ENCODE data around the gene SLC31A1.

The SLC31A1 gene

GRCh38 chr9:113306566-113306965, 85.2 kb downstream of the SLC31A1 start:
- H4K20me1 ChIP-seq (ENCODE audit: insufficient read depth, low read length): no peaks in the 10 kb centered on the region
- H3K9ac ChIP-seq (ENCODE audit: low read length): no peak overlapping the region
- H3K27me3 ChIP-seq (ENCODE audit: low read depth, low read length): no peaks in the 10 kb centered on the region; the same call in 1 of the 2 replicates
- H3K4me3 ChIP-seq (ENCODE audit: low read length): no peak overlapping the region
- no peak for TF ChIP-seq EZH2phosphoT487 (IDR thresholded peaks at IDR 0.05; ENCODE audit: low read depth)
- TF ChIP-seq, protein P1, sequence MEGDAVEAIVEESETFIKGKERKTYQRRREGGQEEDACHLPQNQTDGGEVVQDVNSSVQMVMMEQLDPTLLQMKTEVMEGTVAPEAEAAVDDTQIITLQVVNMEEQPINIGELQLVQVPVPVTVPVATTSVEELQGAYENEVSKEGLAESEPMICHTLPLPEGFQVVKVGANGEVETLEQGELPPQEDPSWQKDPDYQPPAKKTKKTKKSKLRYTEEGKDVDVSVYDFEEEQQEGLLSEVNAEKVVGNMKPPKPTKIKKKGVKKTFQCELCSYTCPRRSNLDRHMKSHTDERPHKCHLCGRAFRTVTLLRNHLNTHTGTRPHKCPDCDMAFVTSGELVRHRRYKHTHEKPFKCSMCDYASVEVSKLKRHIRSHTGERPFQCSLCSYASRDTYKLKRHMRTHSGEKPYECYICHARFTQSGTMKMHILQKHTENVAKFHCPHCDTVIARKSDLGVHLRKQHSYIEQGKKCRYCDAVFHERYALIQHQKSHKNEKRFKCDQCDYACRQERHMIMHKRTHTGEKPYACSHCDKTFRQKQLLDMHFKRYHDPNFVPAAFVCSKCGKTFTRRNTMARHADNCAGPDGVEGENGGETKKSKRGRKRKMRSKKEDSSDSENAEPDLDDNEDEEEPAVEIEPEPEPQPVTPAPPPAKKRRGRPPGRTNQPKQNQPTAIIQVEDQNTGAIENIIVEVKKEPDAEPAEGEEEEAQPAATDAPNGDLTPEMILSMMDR (IDR thresholded peaks at IDR 0.05; ENCODE audit: low read depth, low read length): no peak
- no peaks in the 10 kb centered on the region for H3K36me3 ChIP-seq (replicated peaks; ENCODE audit: low read depth, low read length)
- H3K9me3 ChIP-seq (ENCODE audit: insufficient read depth, low read length): no peaks in the 10 kb centered on the region
- H3K4me1 ChIP-seq (ENCODE audit: low read length): no peaks in the 10 kb centered on the region
- no peak overlapping the region for H3K27ac ChIP-seq (ENCODE audit: low read length)
- no peak overlapping the region for H3K4me2 ChIP-seq (ENCODE audit: low read length)
- no peak overlapping the region for H2AFZ ChIP-seq (ENCODE audit: low read depth, low read length)
- H3K79me2 ChIP-seq (ENCODE audit: low read length): no peaks in the 10 kb centered on the region

- H3K27me3 ChIP-seq (ENCODE audit: low read depth, low read length): no peaks in the 10 kb centered on the region; the same call in 1 of the 2 replicates
- no peak overlapping the region for H3K4me3 ChIP-seq (ENCODE audit: low read length)
- H2AFZ ChIP-seq (ENCODE audit: low read depth, low read length): no peak overlapping the region
- no peaks in the 10 kb centered on the region for H3K4me1 ChIP-seq (ENCODE audit: low read length)
- H3K79me2 ChIP-seq (ENCODE audit: low read length): no peaks in the 10 kb centered on the region
- TF ChIP-seq, protein P1 (IDR thresholded peaks at IDR 0.05; ENCODE audit: low read depth, low read length): no peak
- TF ChIP-seq EZH2phosphoT487 (IDR thresholded peaks at IDR 0.05; ENCODE audit: low read depth): no peak
- no peak overlapping the region for H3K9ac ChIP-seq (ENCODE audit: low read length)
- H3K4me2 ChIP-seq (ENCODE audit: low read length): no peak overlapping the region
- H3K9me3 ChIP-seq (ENCODE audit: insufficient read depth, low read length): no peaks in the 10 kb centered on the region
- no peaks in the 10 kb centered on the region for H3K36me3 ChIP-seq (replicated peaks; ENCODE audit: low read depth, low read length)
- no peak overlapping the region for H3K27ac ChIP-seq (ENCODE audit: low read length)
- no peaks in the 10 kb centered on the region for H4K20me1 ChIP-seq (ENCODE audit: insufficient read depth, low read length)
These were observed 86.1 kb downstream of the SLC31A1 start for GRCh38 chr9:113307396-113307975.

DNA sequence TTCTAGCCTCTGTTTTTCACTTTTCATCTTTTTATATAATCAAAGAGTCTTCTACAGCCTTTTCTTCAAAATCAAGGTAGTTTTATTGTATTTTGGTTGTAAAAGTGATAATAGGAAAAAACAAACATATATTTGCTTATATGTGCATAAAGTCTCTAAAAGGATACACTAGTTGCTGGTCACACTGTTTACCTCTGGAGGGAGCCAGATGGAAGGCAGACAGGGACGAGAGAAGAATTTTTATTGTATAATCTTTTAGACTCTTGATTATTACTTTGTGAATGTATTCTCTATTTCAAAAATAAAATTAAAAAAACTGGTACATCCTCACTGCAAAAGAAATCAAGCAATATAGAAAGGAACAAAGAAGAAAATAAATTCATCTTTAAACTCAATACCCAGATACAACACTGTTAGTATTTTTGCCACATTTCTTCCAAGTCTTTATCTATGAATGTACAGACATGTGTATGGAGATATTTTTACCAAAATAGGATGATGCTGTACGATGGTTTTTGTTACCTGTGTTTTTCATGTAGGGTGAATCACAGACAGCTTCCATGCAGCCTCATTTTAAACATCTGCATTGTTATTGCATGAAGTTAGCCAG, 88.0 kb downstream of the SLC31A1 start:
- no peak overlapping the region for H3K4me2 ChIP-seq (ENCODE audit: low read length)
- no peaks in the 10 kb centered on the region for H3K36me3 ChIP-seq (replicated peaks; ENCODE audit: low read depth, low read length)
- H3K9me3 ChIP-seq (ENCODE audit: insufficient read depth, low read length): no peaks in the 10 kb centered on the region
- no peak overlapping the region for H3K9ac ChIP-seq (ENCODE audit: low read length)
- no peaks in the 10 kb centered on the region for H4K20me1 ChIP-seq (ENCODE audit: insufficient read depth, low read length)
- no peak overlapping the region for H2AFZ ChIP-seq (ENCODE audit: low read depth, low read length)
- H3K27me3 ChIP-seq (ENCODE audit: low read depth, low read length): no peaks in the 10 kb centered on the region; the same call in 1 of the 2 replicates
- no peaks in the 10 kb centered on the region for H3K4me1 ChIP-seq (ENCODE audit: low read length)
- no peak overlapping the region for H3K4me3 ChIP-seq (ENCODE audit: low read length)
- no peaks in the 10 kb centered on the region for H3K79me2 ChIP-seq (ENCODE audit: low read length)
- no peak for TF ChIP-seq EZH2phosphoT487 (IDR thresholded peaks at IDR 0.05; ENCODE audit: low read depth)
- TF ChIP-seq, protein P1 (IDR thresholded peaks at IDR 0.05; ENCODE audit: low read depth, low read length): peak; percentile 84
- no peak overlapping the region for H3K27ac ChIP-seq (ENCODE audit: low read length)

DNA sequence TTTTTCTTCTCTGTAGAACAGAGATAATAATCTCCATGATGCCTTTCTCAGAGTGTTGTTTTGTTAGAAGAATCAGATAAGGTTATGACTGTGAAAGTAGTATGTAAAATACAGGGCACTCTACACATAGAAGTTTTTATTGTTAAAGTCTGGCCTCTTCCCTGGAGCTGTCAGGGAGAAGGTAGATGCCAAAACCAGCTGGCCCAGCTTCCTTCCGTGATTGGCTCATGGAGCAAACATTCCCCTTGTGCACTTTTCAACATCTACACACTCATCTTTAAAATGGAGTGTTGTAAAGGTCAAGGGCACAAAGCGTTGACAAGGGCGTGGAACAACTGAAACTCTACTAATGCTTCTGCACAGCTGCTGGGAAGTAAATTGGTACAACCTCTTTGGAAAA, 89.2 kb downstream of the SLC31A1 start:
- H3K36me3 ChIP-seq (replicated peaks; ENCODE audit: low read depth, low read length): no peaks in the 10 kb centered on the region
- no peaks in the 10 kb centered on the region for H4K20me1 ChIP-seq (ENCODE audit: insufficient read depth, low read length)
- H3K79me2 ChIP-seq (ENCODE audit: low read length): no peaks in the 10 kb centered on the region
- TF ChIP-seq EZH2phosphoT487 (IDR thresholded peaks at IDR 0.05; ENCODE audit: low read depth): no peak
- TF ChIP-seq, protein P1 (IDR thresholded peaks at IDR 0.05; ENCODE audit: low read depth, low read length): no peak
- H2AFZ ChIP-seq (ENCODE audit: low read depth, low read length): no peak overlapping the region
- no peaks in the 10 kb centered on the region for H3K4me1 ChIP-seq (ENCODE audit: low read length)
- H3K4me3 ChIP-seq (ENCODE audit: low read length): no peak overlapping the region
- H3K4me2 ChIP-seq (ENCODE audit: low read length): no peak overlapping the region
- H3K9me3 ChIP-seq (ENCODE audit: insufficient read depth, low read length): no peaks in the 10 kb centered on the region
- H3K27me3 ChIP-seq (ENCODE audit: low read depth, low read length): peaks cover 7% of the 10 kb centered on the region; the same call in 1 of the 2 replicates
- no peak overlapping the region for H3K9ac ChIP-seq (ENCODE audit: low read length)
- H3K27ac ChIP-seq (ENCODE audit: low read length): no peak overlapping the region

Measured in OCI-LY3 (cell line).